ENCODE data around the gene GOLGA2. TPM values are rescaled to one million over a fixed set of nuclear protein-coding genes. Genes with fewer than 3 reads are reported as not detected.

GOLGA2 gene
- total and polyA plus RNA-seq, 8 donors = 37.9 to 105 (median 59.3) TPM

DNA sequence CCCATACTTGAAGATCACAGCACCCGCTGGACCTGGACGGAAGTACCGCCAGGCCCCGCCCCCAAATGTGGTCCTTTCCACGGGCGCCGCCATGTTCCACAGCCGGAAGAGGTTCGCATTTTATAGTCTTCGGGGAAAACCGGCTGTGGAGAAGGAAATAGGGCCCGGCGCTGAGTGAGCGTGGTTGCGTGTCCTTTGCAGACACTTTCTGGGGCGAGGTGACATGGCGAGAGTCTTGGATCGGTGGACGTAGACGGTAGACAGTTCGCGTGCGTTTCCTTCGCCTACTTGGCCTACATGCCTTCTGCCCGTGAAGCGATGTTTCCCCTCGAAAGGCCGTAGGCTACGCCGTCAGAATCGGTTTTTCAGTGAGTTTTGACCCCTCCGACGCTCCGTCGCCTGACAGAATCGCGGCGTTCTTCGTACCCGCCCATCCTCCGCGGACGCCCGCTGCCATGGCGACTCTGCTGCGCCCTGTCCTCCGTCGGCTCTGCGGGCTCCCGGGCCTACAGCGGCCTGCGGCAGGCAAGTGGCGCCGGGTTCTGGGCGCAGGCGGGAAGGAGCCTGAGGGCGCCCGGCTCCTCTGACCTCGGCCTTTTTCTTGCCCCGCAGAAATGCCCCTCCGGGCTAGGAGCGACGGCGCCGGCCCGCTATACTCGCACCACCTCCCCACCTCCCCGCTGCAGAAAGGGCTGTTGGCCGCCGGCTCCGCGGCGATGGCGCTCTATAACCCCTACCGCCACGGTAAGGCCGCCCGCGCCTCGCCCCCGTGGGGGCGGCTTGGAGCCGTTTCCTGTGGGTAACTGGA, 46.8 kb upstream of the GOLGA2 start, which contains the start of the genes COQ4 and TRUB2:
Gene COQ4 (plus strand): TSS at position 436 of the 808 bp plus-strand sequence. CDS start 20 bp downstream, at position 456.
Gene TRUB2 (minus strand): TSS at position 44 of the 808 bp plus-strand sequence. CDS start 39 bp downstream, at position 5.
- Histone ChIP-seq H3K4me1 (peaks cover 5 to 18% (median 8%) of the 10 kb centered on the region in 3 donors), H3K27me3 (no peaks in the 10 kb centered on the region), H3K27ac (peak within 1 kb of the TSS; percentile 59 to 93 (median 76)), H3K4me3 (peak within 1 kb of the TSS; percentile 52 to 98 (median 94)), H3K36me3 (peaks cover 0 to 5% (median 0%) of the 10 kb centered on the region in 3 donors), H3K9me3 (no peaks in the 10 kb centered on the region)
- intact Hi-C loops (cut with DNase I) = no loop called here
- no peak for TF ChIP-seq CTCF (IDR thresholded peaks at IDR 0.05)
- WGBS, 2 donors = 0% methylated on average over 80 to 83 of the region's 83 CpGs
- ATAC-seq (peak; percentile 97 to 99 (median 98)), DNase-seq (peak; percentile 89 to 96 (median 92)), FAIRE-seq (no peak)

- intact Hi-C loops (cut with DNase I) = no loop called here
- H3K4me3 ChIP-seq = peak overlapping the region; percentile 52 to 98 (median 94)
- H3K27me3 ChIP-seq = no peaks in the 10 kb centered on the region
- no peaks in the 10 kb centered on the region for H3K36me3 ChIP-seq
- FAIRE-seq (no peak), ATAC-seq (peak; percentile 2 to 13 (median 4)), DNase-seq (no peak)
- TF ChIP-seq CTCF (IDR thresholded peaks at IDR 0.05) = no peak
- 1% methylated on average over 21 of the region's 21 CpGs for WGBS, 2 donors
- H3K4me1 ChIP-seq = peaks cover 5 to 18% (median 8%) of the 10 kb centered on the region in 3 donors
- peak overlapping the region in 2 of 4 donors; percentile 85 to 93 for H3K27ac ChIP-seq
- no peaks in the 10 kb centered on the region for H3K9me3 ChIP-seq
These were observed 46.1 kb upstream of the GOLGA2 start for GRCh38 chr9:128321879-128322403.

DNA sequence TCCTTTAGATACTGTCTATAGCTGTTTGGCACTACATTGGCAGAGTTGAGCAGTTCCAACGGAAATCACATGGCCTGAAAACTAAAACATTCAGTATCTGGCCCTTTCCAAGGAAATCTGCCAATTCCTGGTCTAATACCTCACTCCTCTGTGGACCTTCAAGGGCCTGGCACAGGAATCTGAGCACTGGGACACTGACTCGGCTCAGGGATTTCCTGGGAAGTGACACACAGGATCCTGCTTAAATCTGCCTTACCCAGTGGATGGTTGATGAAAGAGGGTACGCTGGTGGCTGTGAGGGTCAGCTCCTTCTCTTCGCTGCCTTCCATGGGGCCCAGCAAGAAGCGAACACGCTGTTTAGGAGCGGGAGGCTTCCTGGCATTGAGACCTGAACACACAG, 45.5 kb upstream of the GOLGA2 start:
- DNase-seq (no peak), FAIRE-seq (no peak), ATAC-seq (no peak)
- Histone ChIP-seq H3K27ac (no peak overlapping the region), H3K9me3 (no peaks in the 10 kb centered on the region), H3K36me3 (peaks cover 0 to 5% (median 0%) of the 10 kb centered on the region in 3 donors), H3K4me1 (peaks cover 5 to 18% (median 8%) of the 10 kb centered on the region in 3 donors), H3K27me3 (no peaks in the 10 kb centered on the region), H3K4me3 (peak overlapping the region; percentile 52 to 98 (median 94))
- no peak for TF ChIP-seq CTCF (IDR thresholded peaks at IDR 0.05)
- intact Hi-C loops (cut with DNase I) = no loop called here
- 67 to 69% methylated on average over 7 of the region's 7 CpGs for WGBS, 2 donors

DNA sequence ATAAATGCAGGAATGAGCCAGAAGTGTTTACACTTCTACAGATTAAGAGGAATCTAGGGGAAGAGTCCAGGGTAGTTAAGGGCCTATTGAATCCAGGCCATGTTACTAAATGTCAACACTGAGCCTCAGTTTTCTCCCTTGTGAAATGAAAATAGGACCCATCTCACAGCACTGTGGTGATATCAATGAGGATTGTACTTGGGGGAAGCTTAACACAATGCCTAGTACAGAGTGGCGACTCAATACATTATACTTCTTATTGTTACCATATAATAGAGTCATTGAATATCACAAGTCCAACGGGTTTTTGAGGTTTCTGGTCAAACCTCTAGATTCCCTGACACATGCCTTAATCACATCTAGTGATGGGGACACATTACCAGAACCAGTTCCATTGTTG, 41.8 kb upstream of the GOLGA2 start:
- FAIRE-seq = no peak
- intact Hi-C loops (cut with DNase I) = no loop called here
- no peak overlapping the region for H3K4me3 ChIP-seq
- no peak for ATAC-seq
- no peaks in the 10 kb centered on the region for H3K9me3 ChIP-seq
- peaks cover 0 to 7% (median 5%) of the 10 kb centered on the region in 3 donors for H3K4me1 ChIP-seq
- DNase-seq = no peak
- no peak overlapping the region for H3K27ac ChIP-seq
- H3K36me3 ChIP-seq = peaks cover 3 to 7% (median 6%) of the 10 kb centered on the region in 3 donors
- H3K27me3 ChIP-seq = no peaks in the 10 kb centered on the region
- WGBS, 2 donors = 78 to 89% methylated on average over 2 of the region's 2 CpGs
- no peak for TF ChIP-seq CTCF (IDR thresholded peaks at IDR 0.05)

Data from pancreas (tissue), 10 donors.